GM19351 (cell line): ENCODE measurements around the gene MYH11.
"Not testable (repeated sequence)": the region's sequence is repeated elsewhere in the genome, so short reads cannot be mapped to it uniquely, and the experiment has no call there.

Experiments used
- ATAC-seq: cut with Tn5 transposase; IDR thresholded peaks from one replicate; pipeline ENCODE4 v1.9.1; 2021; ENCODE audit warnings: mild to moderate bottlenecking, moderate library complexity; ENCODE audit not compliant: unreplicated experiment

Gene MYH11

GRCh38 chr16:15811481-15812400 lies 45.1 kb downstream of the MYH11 start:
- no peak for ATAC-seq

- ATAC-seq = no peak
Observed at GRCh38 chr16:15810949-15811348, 45.9 kb downstream of the MYH11 start.

GRCh38 chr16:15810411-15810810 lies 46.4 kb downstream of the MYH11 start:
- ATAC-seq = no peak

- not testable (repeated sequence) for ATAC-seq
Observed at GRCh38 chr16:15809297-15809696, 47.5 kb downstream of the MYH11 start.

- ATAC-seq = no peak
Observed at GRCh38 chr16:15808071-15808470, 48.8 kb downstream of the MYH11 start.

- ATAC-seq = no peak
Observed at GRCh38 chr16:15807603-15808009, 49.2 kb downstream of the MYH11 start.

- ATAC-seq = no peak
Observed at GRCh38 chr16:15803618-15804017, 53.2 kb downstream of the MYH11 start.

- no peak for ATAC-seq
Observed at GRCh38 chr16:15799851-15800495, 56.9 kb downstream of the MYH11 start.

- ATAC-seq = no peak
Observed at GRCh38 chr16:15798671-15799070, 58.2 kb downstream of the MYH11 start.

- no peak for ATAC-seq
Observed at GRCh38 chr16:15796885-15797284, 59.9 kb downstream of the MYH11 start.

- no peak for ATAC-seq
Observed at GRCh38 chr16:15795615-15796014, 61.2 kb downstream of the MYH11 start.

- no peak for ATAC-seq
Observed at GRCh38 chr16:15792563-15792971, 64.3 kb downstream of the MYH11 start.

GRCh38 chr16:15790458-15790857 lies 66.4 kb downstream of the MYH11 start:
- no peak for ATAC-seq

GRCh38 chr16:15789816-15790215 lies 67.0 kb downstream of the MYH11 start:
- not testable (repeated sequence) for ATAC-seq

- ATAC-seq = no peak
Observed at GRCh38 chr16:15788846-15789239, 68.0 kb downstream of the MYH11 start.

- no peak for ATAC-seq
Observed at GRCh38 chr16:15786501-15786900, 70.3 kb downstream of the MYH11 start.

GRCh38 chr16:15785386-15786059 lies 71.3 kb downstream of the MYH11 start:
- no peak for ATAC-seq

- ATAC-seq = no peak
Observed at GRCh38 chr16:15783985-15784384, 72.8 kb downstream of the MYH11 start.

- ATAC-seq = no peak
Observed at GRCh38 chr16:15782573-15783365, 74.1 kb downstream of the MYH11 start.

GRCh38 chr16:15781650-15782049 lies 75.2 kb downstream of the MYH11 start:
- no peak for ATAC-seq

GRCh38 chr16:15780805-15781204 lies 76.0 kb downstream of the MYH11 start:
- ATAC-seq = no peak
